Naive B cell (primary cell): ENCODE results near the gene PHACTR1. TPM values are rescaled to one million over a fixed set of nuclear protein-coding genes. Genes with fewer than 3 reads are reported as not detected.

ENCODE experiments used
- ATAC-seq, 2 donors: fragments of 150-1000 bp; cut with Tn5 transposase; 2 replicates each; pipeline ENCODE4 v1.10.0; 2021; ENCODE audit warnings: low read depth in 2 of 2, mild to moderate bottlenecking in 2 of 2, moderate library complexity in 2 of 2
- DNase-seq: peaks from one replicate; pipeline ENCODE4 v3.0.0; 2022
- H3K27ac Mint-ChIP-seq, 6 donors: one replicate each; pipeline ENCODE4 v1.8.0; 2020 to 2022; ENCODE audit warnings: mild to moderate bottlenecking in 6 of 6, mixed read lengths in 6 of 6, moderate library complexity in 5 of 6, inconsistent platforms in 2 of 6
- H3K27me3 Mint-ChIP-seq, 3 donors: one replicate each; pipeline ENCODE4 v1.8.0; 2021 to 2022; ENCODE audit warnings: mixed read lengths in 3 of 3, mild to moderate bottlenecking in 1 of 3
- H3K36me3 Mint-ChIP-seq, 2 donors: one replicate each; pipeline ENCODE4 v1.8.0; 2020 to 2022; ENCODE audit warnings: mixed read lengths in 2 of 2, inconsistent platforms in 1 of 2, mild to moderate bottlenecking in 1 of 2
- H3K4me1 Mint-ChIP-seq, 3 donors: one replicate each; pipeline ENCODE4 v1.8.0; 2020 to 2022; ENCODE audit warnings: mixed read lengths in 3 of 3, inconsistent platforms in 1 of 3, mild to moderate bottlenecking in 1 of 3, moderate library complexity in 1 of 3
- H3K4me3 Mint-ChIP-seq, 8 donors: one replicate each; pipeline ENCODE4 v1.8.0; 2020 to 2022; ENCODE audit warnings: mild to moderate bottlenecking in 8 of 8, mixed read lengths in 8 of 8, moderate library complexity in 8 of 8, inconsistent platforms in 2 of 8
- H3K9me3 Mint-ChIP-seq, 7 donors: one replicate each; pipeline ENCODE4 v1.8.0; 2020 to 2022; ENCODE audit warnings: mixed read lengths in 7 of 7, mild to moderate bottlenecking in 5 of 7, inconsistent platforms in 2 of 7, moderate library complexity in 1 of 7
- polyA plus RNA-seq, 6 donors: library from polyadenylated mRNA; unstranded; fragments of 300-500 nt; fragmentation: Illumina TruSeq; gene quantifications; one replicate each; pipeline ENCODE4 v1.2.3, GENCODE V29; 2021; ENCODE audit warnings: low read depth in 6 of 6

The PHACTR1 gene
- polyA plus RNA-seq, 6 donors from 2014 or later = 61.4 to 110 (median 75.1) TPM

GRCh38 chr6:13252790-13253189 lies 536.2 kb downstream of the PHACTR1 start:
- DNase-seq = no peak

GRCh38 chr6:13253272-13253671 lies 536.7 kb downstream of the PHACTR1 start:
- Mint-ChIP-seq H3K36me3 (peaks cover 11 to 15% of the 10 kb centered on the region in 2 donors), H3K9me3 (peaks cover 6 to 16% (median 8%) of the 10 kb centered on the region in 7 donors), H3K4me1 (peaks cover 48 to 71% (median 65%) of the 10 kb centered on the region in 3 donors), H3K4me3 (peak overlapping the region in 2 of 8 donors; percentile 59 to 63), H3K27me3 (no peaks in the 10 kb centered on the region), H3K27ac (peak overlapping the region in 1 of 6 donors; percentile 19)
- peak; percentile 16 for DNase-seq
- ATAC-seq = peak; percentile 63 to 68

More at GRCh38 chr6:13252790-13253189, 536.2 kb downstream of the PHACTR1 start:
- Mint-ChIP-seq H3K4me3 (peak overlapping the region in 2 of 8 donors; percentile 44 to 52), H3K27ac (peak overlapping the region in 1 of 6 donors; percentile 19), H3K36me3 (peaks cover 11 to 15% of the 10 kb centered on the region in 2 donors), H3K27me3 (no peaks in the 10 kb centered on the region), H3K4me1 (peaks cover 46 to 66% (median 61%) of the 10 kb centered on the region in 3 donors), H3K9me3 (peaks cover 6 to 16% (median 8%) of the 10 kb centered on the region in 7 donors)
- ATAC-seq = no peak

GRCh38 chr6:13256266-13257001 lies 539.9 kb downstream of the PHACTR1 start:
- ATAC-seq (no peak), DNase-seq (no peak)
- H3K27ac Mint-ChIP-seq = peak overlapping the region in 2 of 6 donors; percentile 84 to 94
- H3K4me1 Mint-ChIP-seq = peaks cover 62 to 86% (median 80%) of the 10 kb centered on the region in 3 donors
- H3K27me3 Mint-ChIP-seq = no peaks in the 10 kb centered on the region
- peak overlapping the region in 5 of 8 donors; percentile 26 to 64 (median 49) for H3K4me3 Mint-ChIP-seq
- peaks cover 6 to 16% (median 8%) of the 10 kb centered on the region in 7 donors for H3K9me3 Mint-ChIP-seq
- H3K36me3 Mint-ChIP-seq = peaks cover 9 to 11% of the 10 kb centered on the region in 2 donors

GRCh38 chr6:13259393-13259792 lies 542.8 kb downstream of the PHACTR1 start:
- H3K4me1 Mint-ChIP-seq = peaks cover 70 to 96% (median 81%) of the 10 kb centered on the region in 3 donors
- H3K27me3 Mint-ChIP-seq = no peaks in the 10 kb centered on the region
- ATAC-seq = peak; percentile 17 to 38
- peak overlapping the region; percentile 83 to 100 (median 97) for H3K27ac Mint-ChIP-seq
- H3K36me3 Mint-ChIP-seq = peaks cover 9 to 11% of the 10 kb centered on the region in 2 donors
- peak; percentile 48 for DNase-seq
- H3K9me3 Mint-ChIP-seq = peaks cover 6 to 16% (median 8%) of the 10 kb centered on the region in 7 donors
- H3K4me3 Mint-ChIP-seq = peak overlapping the region; percentile 66 to 90 (median 80)

- H3K4me1 Mint-ChIP-seq = peaks cover 71 to 95% (median 80%) of the 10 kb centered on the region in 3 donors
- DNase-seq = peak; percentile 51
- no peaks in the 10 kb centered on the region for H3K27me3 Mint-ChIP-seq
Observed at GRCh38 chr6:13260101-13260598, 543.6 kb downstream of the PHACTR1 start.

GRCh38 chr6:13260831-13261230 lies 544.3 kb downstream of the PHACTR1 start:
- peaks cover 9 to 13% of the 10 kb centered on the region in 2 donors for H3K36me3 Mint-ChIP-seq
- H3K9me3 Mint-ChIP-seq = peaks cover 6 to 9% (median 8%) of the 10 kb centered on the region in 7 donors
- peak overlapping the region; percentile 66 to 93 (median 80) for H3K4me3 Mint-ChIP-seq
- ATAC-seq (peak; percentile 19), DNase-seq (peak; percentile 68)
- H3K27me3 Mint-ChIP-seq = no peaks in the 10 kb centered on the region
- peaks cover 72 to 96% (median 81%) of the 10 kb centered on the region in 3 donors for H3K4me1 Mint-ChIP-seq
- H3K27ac Mint-ChIP-seq = peak overlapping the region; percentile 83 to 100 (median 97)

More at GRCh38 chr6:13260101-13260598, 543.6 kb downstream of the PHACTR1 start:
- Mint-ChIP-seq H3K9me3 (peaks cover 6 to 14% (median 8%) of the 10 kb centered on the region in 7 donors), H3K27ac (peak overlapping the region; percentile 83 to 100 (median 97)), H3K36me3 (peaks cover 9 to 11% of the 10 kb centered on the region in 2 donors), H3K4me3 (peak overlapping the region; percentile 66 to 93 (median 80))
- peak; percentile 9 to 12 for ATAC-seq

GRCh38 chr6:13261464-13261994 lies 545.0 kb downstream of the PHACTR1 start:
- DNase-seq (peak; percentile 89), ATAC-seq (peak; percentile 72 to 74)
- H3K27ac Mint-ChIP-seq = peak overlapping the region; percentile 83 to 100 (median 97)
- peak overlapping the region; percentile 66 to 93 (median 80) for H3K4me3 Mint-ChIP-seq
- peaks cover 74 to 96% (median 83%) of the 10 kb centered on the region in 3 donors for H3K4me1 Mint-ChIP-seq
- peaks cover 4 to 6% (median 4%) of the 10 kb centered on the region in 7 donors for H3K9me3 Mint-ChIP-seq
- no peaks in the 10 kb centered on the region for H3K27me3 Mint-ChIP-seq
- peaks cover 4 to 15% of the 10 kb centered on the region in 2 donors for H3K36me3 Mint-ChIP-seq

- peaks cover 0 to 15% of the 10 kb centered on the region in 2 donors for H3K36me3 Mint-ChIP-seq
Observed at GRCh38 chr6:13262302-13263230, 546.0 kb downstream of the PHACTR1 start.

GRCh38 chr6:13263669-13264068 lies 547.1 kb downstream of the PHACTR1 start:
- no peak for ATAC-seq
- Mint-ChIP-seq H3K27ac (peak overlapping the region in 1 of 6 donors; percentile 84), H3K36me3 (peaks cover 0 to 15% of the 10 kb centered on the region in 2 donors), H3K9me3 (peaks cover 0 to 3% (median 0%) of the 10 kb centered on the region in 7 donors), H3K27me3 (no peaks in the 10 kb centered on the region), H3K4me3 (peak overlapping the region in 5 of 8 donors; percentile 10 to 84 (median 43)), H3K4me1 (peaks cover 71 to 97% (median 87%) of the 10 kb centered on the region in 3 donors)
- no peak for DNase-seq

More at GRCh38 chr6:13262302-13263230, 546.0 kb downstream of the PHACTR1 start:
- Mint-ChIP-seq H3K27me3 (no peaks in the 10 kb centered on the region), H3K4me1 (peaks cover 75 to 97% (median 86%) of the 10 kb centered on the region in 3 donors), H3K9me3 (peaks cover 0 to 3% (median 0%) of the 10 kb centered on the region in 7 donors), H3K4me3 (peak overlapping the region; percentile 66 to 93 (median 80)), H3K27ac (peak overlapping the region; percentile 83 to 100 (median 97))
- no peak for DNase-seq
- ATAC-seq = no peak

- no peak for DNase-seq
Observed at GRCh38 chr6:13267142-13267651, 550.6 kb downstream of the PHACTR1 start.

GRCh38 chr6:13268913-13269518 lies 552.4 kb downstream of the PHACTR1 start:
- peaks cover 0 to 3% (median 0%) of the 10 kb centered on the region in 7 donors for H3K9me3 Mint-ChIP-seq
- DNase-seq (no peak), ATAC-seq (no peak)
- peak overlapping the region in 5 of 6 donors; percentile 3 to 69 (median 49) for H3K27ac Mint-ChIP-seq
- peaks cover 0 to 15% of the 10 kb centered on the region in 2 donors for H3K36me3 Mint-ChIP-seq
- no peaks in the 10 kb centered on the region for H3K27me3 Mint-ChIP-seq
- peaks cover 63 to 83% (median 75%) of the 10 kb centered on the region in 3 donors for H3K4me1 Mint-ChIP-seq
- H3K4me3 Mint-ChIP-seq = peak overlapping the region in 3 of 8 donors; percentile 12 to 25 (median 20)

More at GRCh38 chr6:13267142-13267651, 550.6 kb downstream of the PHACTR1 start:
- Mint-ChIP-seq H3K27me3 (no peaks in the 10 kb centered on the region), H3K9me3 (peaks cover 0 to 3% (median 0%) of the 10 kb centered on the region in 7 donors), H3K4me3 (peak overlapping the region in 4 of 8 donors; percentile 18 to 44 (median 36)), H3K36me3 (peaks cover 0 to 15% of the 10 kb centered on the region in 2 donors), H3K27ac (peak overlapping the region in 4 of 6 donors; percentile 19 to 71 (median 54)), H3K4me1 (peaks cover 64 to 97% (median 81%) of the 10 kb centered on the region in 3 donors)
- no peak for ATAC-seq
